GM06990 (cell line): Measurements from ENCODE around the gene UFSP2.

Experiments used
- DNase-seq: peaks from one replicate; pipeline ENCODE4 v3.0.0-alpha.2; 2011; ENCODE audit not compliant: insufficient read length; ENCODE audit errors: extremely low read depth
- H3K27me3 ChIP-seq: replicated peaks from 2 replicates; pipeline ENCODE4 v1.6.0; 2011; ENCODE audit warnings: low read length; ENCODE audit not compliant: control insufficient read depth, insufficient read depth
- H3K36me3 ChIP-seq: 2 replicates; pipeline ENCODE4 v1.5.1; 2011; ENCODE audit warnings: low read length; ENCODE audit not compliant: control insufficient read depth, insufficient read depth
- H3K4me3 ChIP-seq: replicated peaks from 2 replicates; pipeline ENCODE4 v1.5.1; 2011; ENCODE audit warnings: low read depth, mild to moderate bottlenecking, control low read depth, low read length
- TF ChIP-seq, protein P1 (sequence below): IDR thresholded peaks from 2 replicates; pipeline ENCODE4 v1.5.1; 2011; ENCODE audit warnings: low read length, control low read depth, mild to moderate bottlenecking, inconsistent platforms; ENCODE audit not compliant: insufficient read depth, poor library complexity, severe bottlenecking

Gene UFSP2

DNA sequence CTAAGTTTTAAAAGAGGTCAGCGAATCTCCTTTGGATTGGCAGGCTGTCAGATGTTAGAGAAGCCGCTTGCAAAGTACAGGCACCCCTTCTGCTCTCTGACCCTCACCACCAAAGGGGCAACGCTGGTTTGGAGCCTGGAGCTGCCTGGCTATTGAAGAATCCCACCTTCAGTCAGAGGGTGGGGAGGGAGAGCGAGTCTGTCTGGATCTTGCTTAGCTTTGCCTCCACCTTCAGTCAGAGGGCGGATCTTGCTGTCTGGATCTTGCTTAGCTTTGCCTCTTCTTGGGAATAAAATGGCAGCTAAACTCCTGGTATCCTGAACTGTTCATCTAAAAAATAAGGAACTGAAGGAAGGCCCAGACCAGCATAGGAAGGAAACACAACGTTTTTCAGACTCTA is 38.4 kb upstream of the UFSP2 start:
- H3K36me3 ChIP-seq, result no peaks in the 10 kb centered on the region
- H3K4me3 ChIP-seq, result no peak overlapping the region
- DNase-seq, result no peak
- TF ChIP-seq, protein P1, sequence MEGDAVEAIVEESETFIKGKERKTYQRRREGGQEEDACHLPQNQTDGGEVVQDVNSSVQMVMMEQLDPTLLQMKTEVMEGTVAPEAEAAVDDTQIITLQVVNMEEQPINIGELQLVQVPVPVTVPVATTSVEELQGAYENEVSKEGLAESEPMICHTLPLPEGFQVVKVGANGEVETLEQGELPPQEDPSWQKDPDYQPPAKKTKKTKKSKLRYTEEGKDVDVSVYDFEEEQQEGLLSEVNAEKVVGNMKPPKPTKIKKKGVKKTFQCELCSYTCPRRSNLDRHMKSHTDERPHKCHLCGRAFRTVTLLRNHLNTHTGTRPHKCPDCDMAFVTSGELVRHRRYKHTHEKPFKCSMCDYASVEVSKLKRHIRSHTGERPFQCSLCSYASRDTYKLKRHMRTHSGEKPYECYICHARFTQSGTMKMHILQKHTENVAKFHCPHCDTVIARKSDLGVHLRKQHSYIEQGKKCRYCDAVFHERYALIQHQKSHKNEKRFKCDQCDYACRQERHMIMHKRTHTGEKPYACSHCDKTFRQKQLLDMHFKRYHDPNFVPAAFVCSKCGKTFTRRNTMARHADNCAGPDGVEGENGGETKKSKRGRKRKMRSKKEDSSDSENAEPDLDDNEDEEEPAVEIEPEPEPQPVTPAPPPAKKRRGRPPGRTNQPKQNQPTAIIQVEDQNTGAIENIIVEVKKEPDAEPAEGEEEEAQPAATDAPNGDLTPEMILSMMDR, result no peak
- no peaks in the 10 kb centered on the region for H3K27me3 ChIP-seq

DNA sequence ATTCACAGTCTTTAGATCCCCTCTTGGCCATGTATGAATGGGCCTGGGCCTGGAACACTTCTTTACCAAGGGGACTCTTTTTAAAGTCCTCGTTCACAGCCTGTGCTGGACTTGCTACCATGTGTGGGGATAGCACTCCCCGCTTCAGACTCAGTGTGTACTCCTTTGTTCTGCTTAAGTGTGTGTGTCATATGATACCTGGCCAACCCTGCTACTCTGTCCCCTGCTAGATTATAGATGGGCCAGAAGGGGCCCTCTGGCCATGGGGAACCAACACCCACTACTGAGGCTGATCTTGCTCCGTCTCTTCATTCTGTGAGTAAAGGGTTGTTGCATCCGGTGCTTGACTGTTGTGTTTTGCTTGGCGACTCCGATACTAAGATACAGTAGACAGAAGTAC is 37.8 kb upstream of the UFSP2 start:
- Histone ChIP-seq H3K36me3 (no peaks in the 10 kb centered on the region), H3K27me3 (no peaks in the 10 kb centered on the region), H3K4me3 (no peak overlapping the region)
- DNase-seq, result no peak
- TF ChIP-seq, protein P1, result no peak

DNA sequence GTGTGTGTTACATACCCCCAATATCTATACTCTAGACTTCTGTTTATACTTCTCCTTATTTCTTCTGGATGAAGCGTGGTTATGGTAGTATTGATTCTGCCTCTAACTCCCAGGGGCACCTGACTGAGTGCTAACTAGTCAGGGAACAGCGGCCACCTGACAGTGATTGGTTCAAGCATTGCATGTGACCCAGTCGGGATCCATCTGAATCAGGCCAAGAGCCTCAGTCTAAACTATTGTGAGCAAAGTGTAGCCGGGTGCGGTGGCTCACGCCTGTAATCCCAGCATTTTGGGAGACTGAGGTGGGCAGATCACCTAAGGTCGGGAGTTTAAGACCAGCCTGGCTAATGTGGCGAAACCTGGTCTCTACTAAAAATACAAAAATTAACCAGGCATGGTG is 35.8 kb upstream of the UFSP2 start:
- DNase-seq, result no peak
- TF ChIP-seq, protein P1, result no peak
- Histone ChIP-seq H3K27me3 (no peaks in the 10 kb centered on the region), H3K36me3 (no peaks in the 10 kb centered on the region), H3K4me3 (no peak overlapping the region)

DNA sequence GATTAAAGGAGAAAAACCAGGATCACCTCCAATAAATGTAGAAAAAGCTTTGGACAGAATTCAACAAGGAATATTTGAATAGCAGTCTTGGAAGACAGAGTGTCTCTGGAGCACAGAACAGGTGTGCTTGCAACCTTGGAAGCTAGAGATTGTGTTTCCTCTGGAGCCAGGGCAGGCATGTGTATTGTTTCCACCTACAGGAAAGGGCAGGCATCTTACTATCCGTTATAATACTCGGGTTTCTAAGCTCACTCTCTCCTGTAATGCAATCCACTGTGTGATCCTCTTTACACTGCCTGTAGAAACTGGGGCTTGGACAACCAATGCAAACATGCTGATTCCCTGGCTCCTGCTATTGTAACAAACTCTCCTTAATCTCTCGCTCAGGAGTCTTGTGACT is 31.4 kb upstream of the UFSP2 start:
- no peak for DNase-seq
- no peaks in the 10 kb centered on the region for H3K36me3 ChIP-seq
- H3K4me3 ChIP-seq, result no peak overlapping the region
- TF ChIP-seq, protein P1, result no peak
- no peaks in the 10 kb centered on the region for H3K27me3 ChIP-seq

DNA sequence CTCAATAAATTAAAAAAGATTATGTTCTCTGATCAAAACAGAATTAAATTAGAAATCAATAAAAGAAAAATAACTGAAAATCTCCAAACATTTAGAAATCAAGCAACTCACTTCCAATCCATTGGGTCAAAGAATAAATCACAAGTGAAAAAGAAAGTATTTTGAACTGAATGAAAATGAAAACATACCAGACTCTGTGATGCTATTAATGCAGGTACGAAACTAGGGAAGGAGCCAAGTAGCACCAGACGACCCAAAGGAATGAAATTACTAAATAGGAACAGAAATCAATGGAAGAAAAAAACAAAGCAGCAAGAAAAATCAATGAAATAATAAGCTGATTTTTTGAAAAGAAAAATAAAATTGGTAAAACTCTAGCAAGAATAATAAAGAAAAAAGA is 30.4 kb upstream of the UFSP2 start:
- no peaks in the 10 kb centered on the region for H3K27me3 ChIP-seq
- H3K36me3 ChIP-seq, result no peaks in the 10 kb centered on the region
- TF ChIP-seq, protein P1, result no peak
- no peak for DNase-seq
- H3K4me3 ChIP-seq, result no peak overlapping the region

DNA sequence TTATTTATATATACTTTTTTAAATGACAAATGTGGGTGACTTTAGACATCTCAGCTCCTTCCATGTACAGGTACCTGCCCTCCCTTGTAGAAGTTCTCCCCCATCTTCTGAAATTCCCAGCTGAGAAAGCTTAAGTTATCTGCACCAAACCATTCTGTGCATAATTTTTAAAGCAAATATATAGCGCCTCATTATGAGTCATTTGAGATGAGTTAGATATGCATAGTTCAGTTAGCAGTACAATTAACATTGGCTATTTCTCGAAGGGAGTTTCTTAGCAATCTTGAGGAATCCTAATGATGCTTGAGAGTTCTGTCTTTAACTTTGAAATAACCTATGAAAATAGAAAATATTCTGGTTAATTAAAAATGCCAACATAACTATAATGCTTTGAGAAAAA is 19.4 kb upstream of the UFSP2 start:
- TF ChIP-seq, protein P1, result no peak
- no peak overlapping the region for H3K4me3 ChIP-seq
- DNase-seq, result no peak
- H3K27me3 ChIP-seq, result no peaks in the 10 kb centered on the region
- H3K36me3 ChIP-seq, result no peaks in the 10 kb centered on the region
